ENCODE measurements around the gene SOX6.

DNA sequence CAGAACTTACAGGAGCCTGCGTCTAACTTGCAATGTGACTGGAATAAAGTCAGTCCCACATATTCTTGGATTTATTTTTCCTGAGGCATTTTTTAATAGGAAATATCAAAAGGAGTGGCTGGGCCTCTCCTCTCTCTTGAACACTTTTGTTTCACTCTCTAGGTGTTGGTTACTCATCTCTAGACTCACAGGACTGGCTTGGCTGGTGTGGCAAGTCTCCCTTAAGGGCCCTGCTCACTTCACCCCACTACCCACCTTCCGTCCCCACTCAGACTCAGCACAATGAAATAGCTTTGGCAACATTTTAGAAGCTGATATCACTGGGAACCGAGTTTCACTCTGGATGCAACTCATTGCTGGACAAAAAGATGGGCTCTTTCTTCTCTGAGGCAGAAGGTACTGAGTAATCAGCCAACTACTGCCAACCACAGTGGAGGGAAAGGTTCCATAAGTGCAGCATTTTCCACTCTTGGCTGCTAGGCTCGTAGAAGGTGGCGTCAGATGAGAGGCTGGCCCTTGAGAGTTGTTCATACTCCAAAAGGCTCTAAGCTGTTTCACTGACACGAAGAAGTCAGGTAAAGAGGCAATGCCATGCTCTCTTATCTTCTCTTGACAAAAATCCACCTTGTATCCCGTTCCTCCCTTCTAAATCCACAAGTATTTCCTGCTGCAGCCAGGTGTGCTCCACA lies 390.6 kb downstream of the SOX6 start:
- TF ChIP-seq, protein P1, sequence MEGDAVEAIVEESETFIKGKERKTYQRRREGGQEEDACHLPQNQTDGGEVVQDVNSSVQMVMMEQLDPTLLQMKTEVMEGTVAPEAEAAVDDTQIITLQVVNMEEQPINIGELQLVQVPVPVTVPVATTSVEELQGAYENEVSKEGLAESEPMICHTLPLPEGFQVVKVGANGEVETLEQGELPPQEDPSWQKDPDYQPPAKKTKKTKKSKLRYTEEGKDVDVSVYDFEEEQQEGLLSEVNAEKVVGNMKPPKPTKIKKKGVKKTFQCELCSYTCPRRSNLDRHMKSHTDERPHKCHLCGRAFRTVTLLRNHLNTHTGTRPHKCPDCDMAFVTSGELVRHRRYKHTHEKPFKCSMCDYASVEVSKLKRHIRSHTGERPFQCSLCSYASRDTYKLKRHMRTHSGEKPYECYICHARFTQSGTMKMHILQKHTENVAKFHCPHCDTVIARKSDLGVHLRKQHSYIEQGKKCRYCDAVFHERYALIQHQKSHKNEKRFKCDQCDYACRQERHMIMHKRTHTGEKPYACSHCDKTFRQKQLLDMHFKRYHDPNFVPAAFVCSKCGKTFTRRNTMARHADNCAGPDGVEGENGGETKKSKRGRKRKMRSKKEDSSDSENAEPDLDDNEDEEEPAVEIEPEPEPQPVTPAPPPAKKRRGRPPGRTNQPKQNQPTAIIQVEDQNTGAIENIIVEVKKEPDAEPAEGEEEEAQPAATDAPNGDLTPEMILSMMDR (optimal IDR thresholded peaks at IDR 0.05 in 1 of 3, IDR thresholded peaks at IDR 0.05 in 1 of 3, conservative IDR thresholded peaks at IDR 0.05 in 1 of 3; ENCODE audit: extremely low read depth in 1 of 3, insufficient read depth in 2 of 3, low read length in 3 of 3): no peak
- TF ChIP-seq EZH2 (IDR thresholded peaks at IDR 0.05; ENCODE audit: low read length): no peak

All from keratinocyte (primary cell).